Activated T-helper 2 cell treated with anti-CD3 and anti-CD28 coated beads, Interferon-gamma antibody, Interleukin-2, Interleukin-4, amounts not matched to agents 10 μg/mL and 5 μg/mL and 100 μg/mL, durations not matched to agents 14 hours and 24 hours and 36 hours (primary cell): Measurements from ENCODE around the gene NUTM2E. TPM values are rescaled to one million over a fixed set of nuclear protein-coding genes. Genes with fewer than 3 reads are reported as not detected.
A peak's percentile ranks its signal among the peaks of the same experiment; 100 is the strongest.
"Not testable (repeated sequence)": the region's sequence is repeated elsewhere in the genome, so short reads cannot be mapped to it uniquely, and the experiment has no call there.

Experiments
- DNase-seq: peaks from one replicate; pipeline ENCODE4 v3.0.0; 2021; ENCODE audit warnings: low spot score
- H3K27ac Mint-ChIP-seq: one replicate; pipeline ENCODE4 v1.8.0; 2021; ENCODE audit warnings: mixed read lengths
- H3K27me3 Mint-ChIP-seq: one replicate; pipeline ENCODE4 v1.8.0; 2021; ENCODE audit warnings: low read depth, mixed read lengths
- H3K36me3 Mint-ChIP-seq: one replicate; pipeline ENCODE4 v1.8.0; 2021; ENCODE audit warnings: low read depth, mixed read lengths
- H3K4me1 Mint-ChIP-seq: one replicate; pipeline ENCODE4 v1.8.0; 2021; ENCODE audit warnings: low read depth, mixed read lengths
- H3K4me3 Mint-ChIP-seq: one replicate; pipeline ENCODE4 v1.8.0; 2021; ENCODE audit warnings: low read depth, mild to moderate bottlenecking, moderate library complexity, mixed read lengths
- H3K9me3 Mint-ChIP-seq: one replicate; pipeline ENCODE4 v1.8.0; 2021; ENCODE audit warnings: mixed read lengths
- intact Hi-C: fragments of 100-400 bp; cut with micrococcal nuclease; formaldehyde crosslinking; loops from one replicate; pipeline ENCODE4 v1.15.1; 2023
- total RNA-seq: library from RNA; stranded (reverse); gene quantifications from 2 replicates; pipeline ENCODE4 v1.2.3, GENCODE V29; 2022

NUTM2E gene, protein sequence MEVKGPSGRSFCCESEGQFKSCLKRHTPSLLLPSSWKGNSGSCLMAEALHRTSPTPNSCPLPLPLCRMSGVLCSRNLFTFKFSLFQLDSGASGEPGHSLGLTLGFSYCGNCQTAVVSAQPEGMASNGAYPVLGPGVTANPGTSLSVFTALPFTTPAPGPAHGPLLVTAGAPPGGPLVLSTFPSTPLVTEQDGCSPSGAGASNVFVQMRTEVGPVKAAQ (N-terminal part only)
- total RNA-seq: 0.11 TPM in 1 of 2 replicates, not detected in the other

DNA sequence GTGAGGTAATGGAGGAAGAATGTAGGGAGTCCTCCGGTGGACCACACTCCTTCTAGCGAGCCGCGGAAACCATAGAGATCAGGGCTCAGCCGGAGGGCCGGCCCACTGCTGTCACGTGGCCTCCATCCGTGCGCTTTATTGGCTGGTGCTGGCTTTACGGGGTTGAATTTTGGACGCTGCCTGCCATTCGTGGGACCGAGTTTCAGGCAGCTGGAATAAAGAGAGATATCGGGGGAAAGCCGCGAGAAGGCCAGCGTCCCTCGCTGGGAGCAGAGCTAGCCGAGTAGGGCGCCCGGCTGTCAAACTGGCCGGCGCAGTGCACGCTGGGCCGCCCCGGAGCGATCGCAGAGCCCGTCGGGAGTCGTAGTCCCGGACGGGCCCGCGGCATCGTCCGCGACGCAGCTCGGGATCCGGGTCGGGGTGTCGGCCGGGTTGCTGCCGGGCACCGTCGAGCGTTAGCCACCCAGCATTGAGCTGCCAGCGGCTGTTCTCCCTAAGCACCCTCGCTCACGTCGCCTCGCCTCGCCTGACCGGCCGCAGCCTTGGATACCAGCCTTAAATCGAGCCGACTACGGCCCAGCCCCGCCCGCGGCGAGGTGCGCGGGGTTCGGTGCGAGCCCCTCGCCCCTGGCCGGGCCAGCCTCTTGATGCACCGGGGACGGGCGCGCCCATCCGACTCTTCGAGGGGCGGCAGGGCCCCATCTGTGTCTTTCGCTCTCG lies at the start of gene NUTM2E:
NUTM2E (plus strand) TSS at position 244 of the 720 bp plus-strand sequence. CDS start 15,002 bp downstream, outside the sequence.
- H3K27ac Mint-ChIP-seq: peak within 1 kb of the TSS; percentile 96
- H3K4me3 Mint-ChIP-seq: peak within 1 kb of the TSS; percentile 98

DNA sequence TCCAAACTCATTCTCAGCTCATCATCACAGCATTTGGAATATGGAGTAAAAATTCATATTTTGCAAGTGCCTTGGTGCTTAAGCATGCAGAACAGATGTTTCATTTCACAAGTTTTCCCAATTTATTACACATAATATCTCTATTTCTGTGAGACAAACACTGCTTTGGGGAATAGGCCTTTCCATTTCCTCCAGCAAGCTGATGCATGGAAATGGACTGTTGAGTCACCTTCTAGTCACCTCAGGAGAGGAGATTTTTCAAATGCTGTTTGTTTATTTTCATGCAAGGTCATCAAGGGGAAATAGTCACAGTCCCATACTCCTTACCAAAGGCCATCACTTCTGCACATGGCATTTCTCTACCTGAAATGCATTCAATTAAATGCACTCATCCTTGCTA lies 48.5 kb upstream of the NUTM2E start:
- not testable (repeated sequence) for DNase-seq, H3K4me3 Mint-ChIP-seq, H3K27me3 Mint-ChIP-seq, H3K4me1 Mint-ChIP-seq, H3K27ac Mint-ChIP-seq, H3K36me3 Mint-ChIP-seq, H3K9me3 Mint-ChIP-seq
- intact Hi-C loops: loop anchor here (10.0 kb wide), 1 partner anchor 147 kb away; no protein-coding TSS in a partner anchor

More for the DNA sequence above, at the start of gene NUTM2E:
- intact Hi-C loops, H3K9me3 Mint-ChIP-seq, H3K27me3 Mint-ChIP-seq: not testable (repeated sequence)
- DNase-seq: peak; percentile 74
- Mint-ChIP-seq H3K36me3 (peaks cover 11% of the 10 kb centered on the region), H3K4me1 (peaks cover 29% of the 10 kb centered on the region)

DNA sequence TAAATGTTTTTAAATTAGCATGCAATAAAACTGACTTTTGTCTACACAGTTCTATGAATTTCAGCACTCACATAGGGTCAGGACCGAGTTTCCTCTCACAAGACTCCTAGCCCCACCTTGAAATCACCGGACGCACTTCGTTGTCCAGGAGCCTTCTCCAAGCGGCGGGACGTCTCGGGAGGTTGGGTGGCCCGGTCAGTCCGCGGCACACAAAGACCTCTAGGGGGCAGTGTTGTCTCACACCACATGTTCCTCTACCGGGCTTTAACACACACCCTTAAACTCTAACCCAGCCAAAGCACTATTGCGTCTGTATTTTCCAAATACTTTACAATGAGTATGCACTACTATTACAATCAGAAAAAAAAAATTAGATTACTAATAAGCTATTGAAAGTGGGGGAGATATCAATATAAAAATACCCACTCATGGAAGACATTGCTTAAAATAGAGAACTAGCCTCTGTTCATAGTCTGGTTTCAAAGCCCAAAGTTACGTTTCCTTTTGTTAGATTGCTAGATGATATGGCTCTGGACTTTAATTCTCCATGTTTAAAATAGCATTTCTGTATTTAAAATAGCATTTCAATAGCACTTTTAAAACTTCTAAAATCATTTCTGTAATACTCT lies 47.1 kb upstream of the NUTM2E start:
- not testable (repeated sequence) for H3K4me3 Mint-ChIP-seq, H3K4me1 Mint-ChIP-seq, H3K36me3 Mint-ChIP-seq, H3K27me3 Mint-ChIP-seq, H3K9me3 Mint-ChIP-seq, H3K27ac Mint-ChIP-seq
- intact Hi-C loops: loop anchor here (10.0 kb wide), 1 partner anchor 145 kb away; no protein-coding TSS in a partner anchor
- DNase-seq: peak; percentile 40

DNA sequence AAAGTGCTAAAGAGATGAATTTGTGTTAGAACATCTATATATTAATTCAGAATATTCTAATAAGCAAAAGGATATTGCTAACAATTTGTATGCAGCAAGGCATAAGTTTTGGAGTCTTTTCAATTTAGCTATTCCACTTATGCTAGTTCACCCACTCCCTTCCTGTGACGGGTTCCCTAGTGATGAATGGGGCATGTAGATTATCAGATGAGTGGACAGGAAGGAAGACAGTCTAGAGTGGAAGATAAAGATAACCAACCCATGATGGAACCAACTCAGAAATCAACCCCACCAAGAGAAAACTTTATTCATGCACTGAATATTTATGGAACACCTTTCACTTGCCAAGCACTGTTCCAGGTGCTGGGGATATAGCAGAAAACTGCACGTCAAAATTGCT lies 46.5 kb upstream of the NUTM2E start:
- not testable (repeated sequence) for H3K4me1 Mint-ChIP-seq, H3K4me3 Mint-ChIP-seq, DNase-seq, H3K27me3 Mint-ChIP-seq, H3K27ac Mint-ChIP-seq, H3K9me3 Mint-ChIP-seq, H3K36me3 Mint-ChIP-seq
- intact Hi-C loops: loop anchor here (10.0 kb wide), 1 partner anchor 145 kb away; no protein-coding TSS in a partner anchor

DNA sequence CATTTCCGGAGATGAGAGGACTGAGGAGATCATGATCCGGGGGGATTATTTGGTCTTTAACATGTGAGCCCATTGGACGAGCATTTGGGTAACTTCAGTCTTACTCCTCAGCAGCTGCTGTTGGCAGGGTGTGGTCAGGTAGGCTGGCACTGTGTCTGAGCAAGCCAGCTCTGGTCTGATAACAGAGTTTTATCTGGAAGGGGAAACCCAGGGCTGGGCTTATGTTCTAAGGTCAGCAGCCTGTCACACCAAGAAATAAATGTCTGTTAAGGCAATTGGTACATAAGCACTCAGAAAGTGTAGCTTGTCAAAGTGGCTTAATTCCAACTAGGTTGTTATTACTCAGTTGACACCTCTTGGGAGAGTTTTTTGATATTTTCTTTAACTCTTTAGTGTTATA lies 45.0 kb upstream of the NUTM2E start:
- H3K4me1 Mint-ChIP-seq, DNase-seq, H3K9me3 Mint-ChIP-seq, H3K27me3 Mint-ChIP-seq, intact Hi-C loops, H3K36me3 Mint-ChIP-seq, H3K4me3 Mint-ChIP-seq, H3K27ac Mint-ChIP-seq: not testable (repeated sequence)

DNA sequence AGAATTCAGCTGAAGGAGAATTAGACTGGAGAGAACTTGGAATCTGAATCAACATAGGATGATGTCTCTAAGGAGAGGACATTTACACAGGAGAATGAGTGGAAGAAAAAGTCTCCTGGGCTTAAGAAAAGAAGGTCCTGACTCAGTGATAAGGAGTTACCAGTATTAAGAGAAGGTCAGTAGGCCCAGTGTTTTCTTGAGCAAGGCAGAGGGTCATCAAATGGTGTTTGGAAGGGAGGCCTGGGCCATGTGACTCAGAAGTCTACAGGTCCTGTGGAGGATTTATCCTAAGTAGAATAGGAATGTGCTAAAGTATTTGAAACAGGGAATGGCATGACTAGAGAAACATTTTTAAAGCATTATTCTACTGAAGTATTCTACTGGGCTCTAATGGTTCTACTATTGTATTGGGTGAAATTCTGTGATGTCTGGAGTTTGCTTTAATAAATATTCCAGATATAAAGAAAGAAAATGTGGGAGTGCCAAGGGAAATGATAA lies 39.0 kb upstream of the NUTM2E start:
- intact Hi-C loops, H3K36me3 Mint-ChIP-seq: not testable (repeated sequence)

DNA sequence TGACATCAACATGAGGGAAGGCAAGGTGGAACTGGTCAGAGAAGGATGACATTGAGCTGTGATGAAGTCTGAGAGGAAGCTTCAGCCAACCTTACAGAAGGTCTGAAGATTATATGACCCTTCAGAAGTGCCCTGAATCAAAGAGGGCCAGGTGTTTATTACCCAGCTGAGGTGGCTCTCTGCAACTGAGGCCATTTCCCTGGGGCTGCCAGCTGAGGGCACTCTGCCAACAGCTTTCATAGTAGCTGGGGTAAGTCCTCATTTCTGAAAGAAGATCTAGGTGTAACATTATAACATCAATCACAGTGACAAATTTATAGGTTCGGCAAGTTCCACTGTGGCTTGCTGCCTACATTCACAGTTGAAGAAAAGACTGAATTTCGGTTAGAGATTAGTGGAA lies 37.2 kb upstream of the NUTM2E start:
- H3K27me3 Mint-ChIP-seq, H3K4me3 Mint-ChIP-seq, H3K4me1 Mint-ChIP-seq, H3K36me3 Mint-ChIP-seq, DNase-seq, H3K9me3 Mint-ChIP-seq, H3K27ac Mint-ChIP-seq, intact Hi-C loops: not testable (repeated sequence)

More for the DNA sequence above, 39.0 kb upstream of the NUTM2E start:
- DNase-seq, H3K9me3 Mint-ChIP-seq, H3K27ac Mint-ChIP-seq, H3K4me3 Mint-ChIP-seq, H3K27me3 Mint-ChIP-seq, H3K4me1 Mint-ChIP-seq: not testable (repeated sequence)

DNA sequence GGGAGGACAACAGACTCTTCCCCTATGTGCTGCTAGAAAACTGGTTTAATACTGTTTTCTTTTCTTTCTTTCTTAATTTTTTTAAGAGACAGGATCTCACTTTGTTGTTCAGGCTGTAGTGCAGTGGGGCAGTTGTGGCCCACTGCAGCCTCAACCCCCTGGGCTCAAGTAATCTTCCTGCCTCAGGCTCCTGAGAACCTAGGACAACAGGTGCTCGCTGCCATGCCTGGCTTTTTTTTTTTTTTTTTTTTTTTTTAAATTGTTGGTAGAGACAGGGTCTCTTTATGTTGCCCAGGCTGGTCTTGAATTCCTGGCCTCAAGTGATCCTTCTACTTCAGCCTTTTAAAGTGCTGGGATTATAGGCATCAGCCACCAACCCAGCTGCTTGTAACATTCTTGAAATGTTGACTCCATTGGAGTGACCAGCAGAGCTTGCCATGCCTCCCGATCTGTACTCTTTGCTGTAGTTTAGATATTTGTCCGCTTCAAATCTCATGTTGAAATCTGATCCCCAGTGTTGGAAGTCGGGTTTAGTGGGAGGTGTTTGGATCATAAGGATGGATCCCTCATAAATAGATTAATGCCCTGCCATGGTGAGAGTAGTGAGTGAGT lies 34.5 kb upstream of the NUTM2E start:
- H3K27ac Mint-ChIP-seq, H3K4me3 Mint-ChIP-seq, H3K9me3 Mint-ChIP-seq, DNase-seq, H3K27me3 Mint-ChIP-seq, H3K4me1 Mint-ChIP-seq, intact Hi-C loops, H3K36me3 Mint-ChIP-seq: not testable (repeated sequence)

DNA sequence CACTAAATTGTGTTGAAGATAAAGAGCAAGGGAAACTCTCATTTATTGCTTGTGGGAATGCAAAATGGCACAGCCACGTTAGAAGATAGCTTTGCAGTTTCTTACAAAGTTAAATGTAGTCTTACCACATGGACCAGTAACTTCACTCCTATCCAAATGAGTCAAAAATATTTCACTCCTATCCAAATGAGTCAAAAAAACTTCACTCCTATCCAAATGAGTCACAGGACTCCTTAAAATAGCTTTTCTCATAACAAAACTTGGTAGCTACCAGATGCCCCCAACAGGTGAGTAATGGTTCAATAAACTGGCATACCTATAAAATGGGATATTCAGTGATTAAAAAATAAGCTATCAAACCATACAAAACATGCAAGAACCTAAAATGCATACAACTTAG lies 27.2 kb upstream of the NUTM2E start:
- H3K27ac Mint-ChIP-seq: peak overlapping the region; percentile 25
- H3K9me3 Mint-ChIP-seq, DNase-seq, H3K27me3 Mint-ChIP-seq, H3K36me3 Mint-ChIP-seq, H3K4me3 Mint-ChIP-seq, H3K4me1 Mint-ChIP-seq, intact Hi-C loops: not testable (repeated sequence)

DNA sequence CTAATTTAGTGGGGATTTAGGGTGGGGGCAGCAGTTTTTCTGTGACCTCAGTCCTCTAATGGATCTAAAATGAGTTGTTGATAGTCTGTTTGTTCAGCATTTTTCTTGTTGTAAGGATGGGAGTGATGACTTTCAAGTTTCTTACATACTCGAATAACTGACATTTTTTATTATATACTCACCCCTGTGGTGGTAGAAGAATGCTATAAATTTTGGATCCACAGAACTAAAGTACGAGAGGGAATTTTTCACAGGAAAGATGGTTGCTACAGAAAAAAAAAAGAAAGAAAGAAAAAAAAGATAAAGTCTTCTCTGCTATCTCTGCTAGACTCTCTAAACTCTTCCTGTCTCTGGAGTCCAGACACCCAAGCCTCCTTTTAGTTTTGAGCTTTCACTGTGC lies 20.7 kb upstream of the NUTM2E start:
- H3K9me3 Mint-ChIP-seq, H3K27me3 Mint-ChIP-seq, H3K27ac Mint-ChIP-seq, H3K36me3 Mint-ChIP-seq, DNase-seq, intact Hi-C loops, H3K4me3 Mint-ChIP-seq, H3K4me1 Mint-ChIP-seq: not testable (repeated sequence)

DNA sequence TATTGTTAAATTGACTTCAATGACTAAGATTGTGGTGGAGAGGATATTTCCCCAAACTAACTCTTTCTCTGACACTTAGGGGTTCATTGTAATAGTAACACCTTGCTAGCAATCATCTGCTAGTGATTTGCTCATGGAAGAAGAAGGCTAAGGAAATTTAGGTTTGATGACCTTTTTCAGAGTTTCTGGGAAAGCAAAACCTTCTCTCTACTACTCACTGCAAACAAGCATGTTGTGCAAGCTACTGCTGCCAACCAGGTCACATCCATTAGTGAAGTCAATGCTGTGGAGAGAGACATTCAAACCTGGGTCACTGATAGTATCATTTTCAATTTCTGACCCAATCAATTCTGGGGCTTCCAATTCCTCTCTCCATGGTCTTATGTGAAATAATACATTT lies 14.6 kb upstream of the NUTM2E start:
- H3K4me3 Mint-ChIP-seq, H3K4me1 Mint-ChIP-seq, DNase-seq, H3K27ac Mint-ChIP-seq, H3K27me3 Mint-ChIP-seq, H3K9me3 Mint-ChIP-seq, intact Hi-C loops: not testable (repeated sequence)
- H3K36me3 Mint-ChIP-seq: peaks cover 13% of the 10 kb centered on the region

DNA sequence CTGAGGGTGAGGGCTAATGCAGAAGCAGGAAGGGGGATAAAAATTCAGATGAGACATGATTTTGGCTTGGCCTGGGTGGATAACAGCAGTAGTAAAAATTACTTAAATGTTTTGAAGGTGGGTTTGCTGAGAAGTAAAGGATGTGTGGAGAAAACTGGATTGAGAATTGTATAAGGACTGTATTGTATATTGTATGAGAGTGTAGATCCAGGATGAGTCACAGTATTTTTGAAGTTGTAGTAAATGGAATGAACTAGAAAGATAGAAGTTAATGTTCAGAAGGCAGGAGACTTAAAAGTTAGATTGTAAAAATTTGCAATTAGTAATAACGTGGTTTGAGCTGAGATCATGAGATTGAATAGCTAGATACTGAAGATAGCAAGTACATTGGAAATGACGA lies 10.2 kb upstream of the NUTM2E start:
- H3K27me3 Mint-ChIP-seq, DNase-seq, H3K4me3 Mint-ChIP-seq, H3K27ac Mint-ChIP-seq, H3K9me3 Mint-ChIP-seq, intact Hi-C loops, H3K4me1 Mint-ChIP-seq: not testable (repeated sequence)
- peaks cover 20% of the 10 kb centered on the region for H3K36me3 Mint-ChIP-seq
